Neural progenitor cell (in vitro differentiated cells): Measurements from ENCODE around the gene MICU2. TPM values are rescaled to one million over a fixed set of nuclear protein-coding genes. Genes with fewer than 3 reads are reported as not detected.

Source experiments
- DNase-seq: peaks from one replicate; pipeline ENCODE4 v3.0.0-alpha.2; 2016; ENCODE audit warnings: low spot score
- H2AFZ ChIP-seq: fragments of 200-600 bp; sonication (generic); replicated peaks from 2 replicates; pipeline ENCODE4 v1.6.1; 2016; ENCODE audit warnings: antibody characterized with exemption
- H3F3A ChIP-seq: fragments of 200-600 bp; sonication (generic); 2 replicates; pipeline ENCODE4 v1.6.1; 2016; ENCODE audit warnings: antibody characterized with exemption, low read depth
- H3K27ac ChIP-seq: fragments of 200-600 bp; sonication (generic); 2 replicates; pipeline ENCODE4 v1.5.1; 2016; ENCODE audit warnings: mild to moderate bottlenecking
- H3K27me3 ChIP-seq: fragments of 200-600 bp; sonication (generic); 2 replicates; pipeline ENCODE4 v1.6.1; 2016; ENCODE audit warnings: mild to moderate bottlenecking, moderate library complexity
- H3K36me3 ChIP-seq: fragments of 200-600 bp; sonication (generic); 2 replicates; pipeline ENCODE4 v1.5.1; 2016
- H3K4me1 ChIP-seq: fragments of 200-600 bp; sonication (generic); 2 replicates; pipeline ENCODE4 v1.6.1; 2016; ENCODE audit warnings: mixed run types
- H3K4me2 ChIP-seq: fragments of 200-600 bp; sonication (generic); 2 replicates; pipeline ENCODE4 v1.6.1; 2016
- H3K4me3 ChIP-seq: fragments of 200-600 bp; sonication (generic); 2 replicates; pipeline ENCODE4 v1.5.1; 2016
- H3K79me2 ChIP-seq: fragments of 200-600 bp; sonication (generic); 2 replicates; pipeline ENCODE4 v1.6.1; 2016; ENCODE audit warnings: low read depth
- H3K9ac ChIP-seq: fragments of 200-600 bp; sonication (generic); 2 replicates; pipeline ENCODE4 v1.6.1; 2016
- H3K9me3 ChIP-seq: fragments of 200-600 bp; sonication (generic); 2 replicates; pipeline ENCODE4 v1.5.1; 2016; ENCODE audit warnings: low read depth
- H4K20me1 ChIP-seq: fragments of 200-600 bp; sonication (generic); 2 replicates; pipeline ENCODE4 v1.6.1; 2016; ENCODE audit warnings: low read depth
- H3K27ac Mint-ChIP-seq: 3 replicates; pipeline ENCODE4 v1.8.0; 2021; ENCODE audit warnings: mixed read lengths
- H3K27me3 Mint-ChIP-seq: 2 replicates; pipeline ENCODE4 v1.8.0; 2022; ENCODE audit warnings: low read depth, mild to moderate bottlenecking, inconsistent platforms, moderate library complexity, mixed read lengths; ENCODE audit not compliant: insufficient read depth
- H3K36me3 Mint-ChIP-seq: 3 replicates; pipeline ENCODE4 v1.8.0; 2021; ENCODE audit warnings: mixed read lengths
- H3K4me1 Mint-ChIP-seq: 3 replicates; pipeline ENCODE4 v1.8.0; 2021; ENCODE audit warnings: mixed read lengths
- H3K4me3 Mint-ChIP-seq: 3 replicates; pipeline ENCODE4 v1.8.0; 2021; ENCODE audit warnings: mild to moderate bottlenecking, moderate library complexity, mixed read lengths
- H3K9me3 Mint-ChIP-seq: 3 replicates; pipeline ENCODE4 v1.8.0; 2020; ENCODE audit warnings: mixed read lengths
- CTCF ChIP-seq: fragments of 200-600 bp; sonication (generic); IDR thresholded peaks from 2 replicates; pipeline ENCODE4 v1.5.1; 2017; ENCODE audit warnings: antibody characterized with exemption, mild to moderate bottlenecking
- EZH2 ChIP-seq: fragments of 200-600 bp; sonication (generic); IDR thresholded peaks from 2 replicates; pipeline ENCODE4 v1.6.1; 2017; ENCODE audit warnings: antibody characterized with exemption, mild to moderate bottlenecking, moderate library complexity
- EZH2phosphoT487 ChIP-seq: fragments of 200-600 bp; sonication (generic); IDR thresholded peaks from 2 replicates; pipeline ENCODE4 v1.6.1; 2017; ENCODE audit warnings: antibody characterized with exemption
- total RNA-seq: library from RNA; depleted of rRNA; stranded (reverse); fragments of >200 nt; gene quantifications from 2 replicates; pipeline ENCODE4 v1.2.3, GENCODE V29; 2015; ENCODE audit warnings: low replicate concordance

Gene MICU2
- total RNA-seq, 1 donor from 2014 or later = 112 TPM

GRCh38 chr13:21584973-21585592, 18.9 kb downstream of the MICU2 start:
- no peak overlapping the region for H3K27ac Mint-ChIP-seq
- H3K36me3 Mint-ChIP-seq = peaks cover 26% of the 10 kb centered on the region
- no peak for DNase-seq
- Histone ChIP-seq H3K27me3 (no peaks in the 10 kb centered on the region), H3F3A (peaks cover 11% of the 10 kb centered on the region), H3K4me2 (no peak overlapping the region), H4K20me1 (no peaks in the 10 kb centered on the region), H3K36me3 (peaks cover 5% of the 10 kb centered on the region), H3K79me2 (peaks cover 98% of the 10 kb centered on the region), H3K4me1 (peaks cover 10% of the 10 kb centered on the region), H2AFZ (no peak overlapping the region), H3K27ac (no peak overlapping the region), H3K9me3 (no peaks in the 10 kb centered on the region), H3K9ac (no peak overlapping the region), H3K4me3 (no peak overlapping the region)
- H3K9me3 Mint-ChIP-seq = peaks cover 33% of the 10 kb centered on the region
- H3K4me1 Mint-ChIP-seq = no peaks in the 10 kb centered on the region
- H3K4me3 Mint-ChIP-seq = no peak overlapping the region
- no peak for TF ChIP-seq EZH2
- TF ChIP-seq CTCF = no peak
- no peak for TF ChIP-seq EZH2phosphoT487
- no peaks in the 10 kb centered on the region for H3K27me3 Mint-ChIP-seq

- peaks cover 23% of the 10 kb centered on the region for H3K9me3 Mint-ChIP-seq
- no peaks in the 10 kb centered on the region for H3K4me1 Mint-ChIP-seq
- peaks cover 98% of the 10 kb centered on the region for H3K79me2 ChIP-seq
- DNase-seq = peak; percentile 65
- H3K27me3 ChIP-seq = no peaks in the 10 kb centered on the region
- no peaks in the 10 kb centered on the region for H3K9me3 ChIP-seq
- H3K4me3 ChIP-seq = no peak overlapping the region
- peaks cover 10% of the 10 kb centered on the region for H3K4me1 ChIP-seq
- H3K9ac ChIP-seq = no peak overlapping the region
- no peak overlapping the region for H2AFZ ChIP-seq
- no peak overlapping the region for H3K27ac Mint-ChIP-seq
- no peaks in the 10 kb centered on the region for H4K20me1 ChIP-seq
- peaks cover 5% of the 10 kb centered on the region for H3K36me3 ChIP-seq
- H3K36me3 Mint-ChIP-seq = peaks cover 13% of the 10 kb centered on the region
- H3K27me3 Mint-ChIP-seq = no peaks in the 10 kb centered on the region
- H3K4me3 Mint-ChIP-seq = no peak overlapping the region
- no peak for TF ChIP-seq CTCF
- TF ChIP-seq EZH2 = no peak
- no peak for TF ChIP-seq EZH2phosphoT487
- peaks cover 11% of the 10 kb centered on the region for H3F3A ChIP-seq
- H3K4me2 ChIP-seq = peak overlapping the region; percentile 15
- H3K27ac ChIP-seq = peak overlapping the region; percentile 1
Measured at GRCh38 chr13:21583478-21583877, 20.5 kb downstream of the MICU2 start.

GRCh38 chr13:21580736-21581135, 23.2 kb downstream of the MICU2 start:
- H3K79me2 ChIP-seq = peaks cover 85% of the 10 kb centered on the region
- Mint-ChIP-seq H3K4me3 (no peak overlapping the region), H3K36me3 (peaks cover 10% of the 10 kb centered on the region), H3K27ac (no peak overlapping the region), H3K4me1 (no peaks in the 10 kb centered on the region), H3K27me3 (peaks cover 2% of the 10 kb centered on the region), H3K9me3 (peaks cover 18% of the 10 kb centered on the region)
- H3K9ac ChIP-seq = no peak overlapping the region
- H4K20me1 ChIP-seq = no peaks in the 10 kb centered on the region
- H3K36me3 ChIP-seq = peaks cover 5% of the 10 kb centered on the region
- no peak for DNase-seq
- no peak overlapping the region for H3K27ac ChIP-seq
- TF ChIP-seq EZH2 (no peak), CTCF (no peak), EZH2phosphoT487 (no peak)
- no peak overlapping the region for H2AFZ ChIP-seq
- no peaks in the 10 kb centered on the region for H3K9me3 ChIP-seq
- H3F3A ChIP-seq = peaks cover 11% of the 10 kb centered on the region
- H3K4me2 ChIP-seq = no peak overlapping the region
- H3K27me3 ChIP-seq = no peaks in the 10 kb centered on the region
- no peak overlapping the region for H3K4me3 ChIP-seq
- H3K4me1 ChIP-seq = peaks cover 10% of the 10 kb centered on the region
